ENCODE measurements around the gene USP30. TPM values are rescaled to one million over a fixed set of nuclear protein-coding genes. Genes with fewer than 3 reads are reported as not detected.

Gene USP30
- total RNA-seq, 1 donor: 10.1 TPM

DNA sequence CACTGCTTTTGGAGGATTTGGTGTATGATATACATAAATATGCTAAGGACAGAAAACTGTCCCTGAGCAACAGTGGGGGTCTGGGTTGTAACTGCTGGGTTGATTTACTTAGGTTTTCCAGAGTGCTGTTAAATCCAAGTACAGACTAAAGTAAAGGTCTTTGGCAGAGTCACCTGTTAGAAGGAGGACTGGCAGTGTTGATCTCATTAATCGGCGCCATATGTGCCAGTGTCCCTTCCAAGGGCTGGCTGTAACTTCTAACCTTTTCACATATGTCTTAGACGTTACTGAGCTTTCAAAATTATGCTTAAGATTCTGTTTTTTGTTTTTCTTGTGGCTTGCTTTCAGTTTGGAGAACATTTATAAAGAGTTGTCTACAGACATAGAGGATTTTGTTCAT, 50.1 kb downstream of the USP30 start:
- Histone ChIP-seq H3K4me1 (ENCODE audit: insufficient read depth, low read length) (peaks cover 23% of the 10 kb centered on the region), H3K9me3 (ENCODE audit: low read depth, low read length) (no peaks in the 10 kb centered on the region), H3K79me2 (ENCODE audit: insufficient read depth, low read length) (peaks cover 26% of the 10 kb centered on the region), H3K27ac (ENCODE audit: low read depth, low read length) (peak overlapping the region; percentile 73), H2AFZ (ENCODE audit: low read length) (no peak overlapping the region), H3K4me3 (ENCODE audit: insufficient read depth, low read length) (no peak overlapping the region), H3K36me3 (ENCODE audit: insufficient read depth, low read length) (peaks cover 33% of the 10 kb centered on the region), H3K27me3 (ENCODE audit: insufficient read depth, low read length) (no peaks in the 10 kb centered on the region), H4K20me1 (ENCODE audit: insufficient read depth, low read length) (no peaks in the 10 kb centered on the region), H3K4me2 (ENCODE audit: insufficient read depth, low read length) (peak overlapping the region; percentile 35)
- DNase-seq (ENCODE audit: insufficient read length, low spot score, missing footprints): no peak
- TF ChIP-seq, protein P1, sequence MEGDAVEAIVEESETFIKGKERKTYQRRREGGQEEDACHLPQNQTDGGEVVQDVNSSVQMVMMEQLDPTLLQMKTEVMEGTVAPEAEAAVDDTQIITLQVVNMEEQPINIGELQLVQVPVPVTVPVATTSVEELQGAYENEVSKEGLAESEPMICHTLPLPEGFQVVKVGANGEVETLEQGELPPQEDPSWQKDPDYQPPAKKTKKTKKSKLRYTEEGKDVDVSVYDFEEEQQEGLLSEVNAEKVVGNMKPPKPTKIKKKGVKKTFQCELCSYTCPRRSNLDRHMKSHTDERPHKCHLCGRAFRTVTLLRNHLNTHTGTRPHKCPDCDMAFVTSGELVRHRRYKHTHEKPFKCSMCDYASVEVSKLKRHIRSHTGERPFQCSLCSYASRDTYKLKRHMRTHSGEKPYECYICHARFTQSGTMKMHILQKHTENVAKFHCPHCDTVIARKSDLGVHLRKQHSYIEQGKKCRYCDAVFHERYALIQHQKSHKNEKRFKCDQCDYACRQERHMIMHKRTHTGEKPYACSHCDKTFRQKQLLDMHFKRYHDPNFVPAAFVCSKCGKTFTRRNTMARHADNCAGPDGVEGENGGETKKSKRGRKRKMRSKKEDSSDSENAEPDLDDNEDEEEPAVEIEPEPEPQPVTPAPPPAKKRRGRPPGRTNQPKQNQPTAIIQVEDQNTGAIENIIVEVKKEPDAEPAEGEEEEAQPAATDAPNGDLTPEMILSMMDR (IDR thresholded peaks at IDR 0.05; ENCODE audit: extremely low read depth, low read depth, low read length): no peak

DNA sequence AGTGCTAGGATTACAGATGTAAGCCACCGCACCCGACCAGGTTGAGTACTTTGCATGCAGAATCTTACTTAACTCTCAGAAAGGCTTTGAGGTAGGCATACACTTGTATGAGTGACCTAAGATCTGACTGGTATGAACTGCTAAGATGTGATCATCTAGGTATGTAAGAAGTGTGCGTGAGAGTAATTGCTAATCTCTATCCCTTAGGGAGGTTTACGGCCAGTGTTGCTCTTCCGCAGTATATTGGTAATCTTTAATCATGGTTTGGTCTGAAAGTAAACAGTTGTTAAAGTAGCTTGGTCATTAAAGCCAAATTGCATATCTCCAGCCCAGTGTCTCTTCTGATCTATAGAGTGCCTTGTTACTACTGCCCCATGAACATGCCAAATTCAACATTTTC, 52.8 kb downstream of the USP30 start:
- peaks cover 7% of the 10 kb centered on the region for H3K79me2 ChIP-seq (ENCODE audit: insufficient read depth, low read length)
- no peak for DNase-seq (ENCODE audit: insufficient read length, low spot score, missing footprints)
- no peaks in the 10 kb centered on the region for H3K27me3 ChIP-seq (ENCODE audit: insufficient read depth, low read length)
- TF ChIP-seq, protein P1 (IDR thresholded peaks at IDR 0.05; ENCODE audit: extremely low read depth, low read depth, low read length): no peak
- H3K36me3 ChIP-seq (ENCODE audit: insufficient read depth, low read length): peaks cover 36% of the 10 kb centered on the region
- no peak overlapping the region for H3K27ac ChIP-seq (ENCODE audit: low read depth, low read length)
- no peak overlapping the region for H2AFZ ChIP-seq (ENCODE audit: low read length)
- no peak overlapping the region for H3K4me2 ChIP-seq (ENCODE audit: insufficient read depth, low read length)
- H3K9me3 ChIP-seq (ENCODE audit: low read depth, low read length): no peaks in the 10 kb centered on the region
- no peaks in the 10 kb centered on the region for H4K20me1 ChIP-seq (ENCODE audit: insufficient read depth, low read length)
- H3K4me3 ChIP-seq (ENCODE audit: insufficient read depth, low read length): no peak overlapping the region
- peaks cover 13% of the 10 kb centered on the region for H3K4me1 ChIP-seq (ENCODE audit: insufficient read depth, low read length)

DNA sequence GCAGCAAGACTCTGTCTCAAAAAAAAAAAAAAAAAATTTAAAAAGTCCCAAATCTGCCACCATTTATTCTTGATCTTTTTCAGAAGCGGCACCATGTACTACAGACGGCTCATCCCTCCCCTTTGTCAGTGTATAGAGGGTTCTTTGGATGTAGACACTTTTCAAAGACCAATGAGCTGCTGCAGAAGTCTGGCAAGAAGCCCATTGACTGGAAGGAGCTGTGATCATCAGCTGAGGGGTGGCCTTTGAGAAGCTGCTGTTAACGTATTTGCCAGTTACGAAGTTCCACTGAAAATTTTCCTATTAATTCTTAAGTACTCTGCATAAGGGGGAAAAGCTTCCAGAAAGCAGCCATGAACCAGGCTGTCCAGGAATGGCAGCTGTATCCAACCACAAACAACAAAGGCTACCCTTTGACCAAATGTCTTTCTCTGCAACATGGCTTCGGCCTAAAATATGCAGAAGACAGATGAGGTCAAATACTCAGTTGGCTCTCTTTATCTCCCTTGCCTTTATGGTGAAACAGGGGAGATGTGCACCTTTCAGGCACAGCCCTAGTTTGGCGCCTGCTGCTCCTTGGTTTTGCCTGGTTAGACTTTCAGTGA, 57.5 kb downstream of the USP30 start:
- H3K4me3 ChIP-seq (ENCODE audit: insufficient read depth, low read length): no peak overlapping the region
- H2AFZ ChIP-seq (ENCODE audit: low read length): no peak overlapping the region
- no peak overlapping the region for H3K4me2 ChIP-seq (ENCODE audit: insufficient read depth, low read length)
- peaks cover 22% of the 10 kb centered on the region for H3K36me3 ChIP-seq (ENCODE audit: insufficient read depth, low read length)
- H3K9me3 ChIP-seq (ENCODE audit: low read depth, low read length): no peaks in the 10 kb centered on the region
- H4K20me1 ChIP-seq (ENCODE audit: insufficient read depth, low read length): no peaks in the 10 kb centered on the region
- TF ChIP-seq, protein P1 (IDR thresholded peaks at IDR 0.05; ENCODE audit: extremely low read depth, low read depth, low read length): no peak
- peaks cover 12% of the 10 kb centered on the region for H3K4me1 ChIP-seq (ENCODE audit: insufficient read depth, low read length)
- no peak overlapping the region for H3K27ac ChIP-seq (ENCODE audit: low read depth, low read length)
- no peaks in the 10 kb centered on the region for H3K79me2 ChIP-seq (ENCODE audit: insufficient read depth, low read length)
- H3K27me3 ChIP-seq (ENCODE audit: insufficient read depth, low read length): no peaks in the 10 kb centered on the region
- DNase-seq (ENCODE audit: insufficient read length, low spot score, missing footprints): no peak

DNA sequence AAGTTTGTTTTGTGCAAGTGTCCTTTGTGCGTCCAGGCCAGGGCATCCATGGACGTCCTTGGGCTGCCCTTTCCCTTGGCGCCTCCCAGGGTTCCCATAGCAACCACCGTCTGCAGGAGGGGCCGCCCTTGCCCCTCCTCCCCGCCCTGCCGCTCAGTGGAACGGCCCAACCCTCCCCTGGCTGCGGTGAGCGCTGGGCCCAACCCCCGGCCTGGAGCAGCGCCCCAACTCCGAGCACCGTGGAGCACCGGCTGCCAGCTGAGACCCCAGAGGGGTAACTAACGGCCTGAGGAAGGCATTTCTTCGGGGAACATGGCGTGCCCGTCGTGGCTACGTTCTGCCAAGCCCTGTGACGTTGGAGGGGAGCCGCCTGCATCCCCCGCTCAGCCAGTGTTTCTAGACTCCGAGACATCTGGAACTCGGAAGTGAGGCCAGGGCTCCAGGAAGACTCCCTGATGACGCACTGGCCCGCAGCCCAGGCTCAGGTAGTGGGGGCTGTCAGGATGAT, 58.7 kb downstream of the USP30 start:
- TF ChIP-seq, protein P1 (IDR thresholded peaks at IDR 0.05; ENCODE audit: extremely low read depth, low read depth, low read length): no peak

More for the DNA sequence above, 58.7 kb downstream of the USP30 start:
- Histone ChIP-seq H3K27me3 (ENCODE audit: insufficient read depth, low read length) (no peaks in the 10 kb centered on the region), H3K9me3 (ENCODE audit: low read depth, low read length) (no peaks in the 10 kb centered on the region), H3K4me3 (ENCODE audit: insufficient read depth, low read length) (peak overlapping the region; percentile 94), H2AFZ (ENCODE audit: low read length) (peak overlapping the region; percentile 94), H3K27ac (ENCODE audit: low read depth, low read length) (peak overlapping the region; percentile 80), H4K20me1 (ENCODE audit: insufficient read depth, low read length) (no peaks in the 10 kb centered on the region), H3K4me2 (ENCODE audit: insufficient read depth, low read length) (peak overlapping the region; percentile 90), H3K4me1 (ENCODE audit: insufficient read depth, low read length) (peaks cover 12% of the 10 kb centered on the region), H3K36me3 (ENCODE audit: insufficient read depth, low read length) (peaks cover 11% of the 10 kb centered on the region), H3K79me2 (ENCODE audit: insufficient read depth, low read length) (no peaks in the 10 kb centered on the region)
- peak; percentile 85 for DNase-seq (ENCODE audit: insufficient read length, low spot score, missing footprints)

All from osteoblast (primary cell).